Panc1 (cell line): ENCODE data around the gene DCN. TPM values are rescaled to one million over a fixed set of nuclear protein-coding genes. Genes with fewer than 3 reads are reported as not detected.

Source experiments
- ATAC-seq: fragments of 200-7000 bp; cut with Tn5 transposase; 2 replicates; pipeline ENCODE4 v1.9.1; 2020; ENCODE audit warnings: mild to moderate bottlenecking, moderate library complexity
- BruUV-seq: library from RNA; stranded (reverse); fragments of 400-500 nt; replicated peaks from 2 replicates; lab custom pipeline; 2021; lab: Mats Ljungman, UMichigan
- CTCF ChIA-PET: fragments of 300-600 bp; sonication (Branson Sonifier 250); formaldehyde crosslinking; loops from one replicate; lab custom pipeline; 2022; ENCODE audit warnings: antibody characterized with exemption; lab: Charles Lee
- POLR2A ChIA-PET: fragments of 300-600 bp; sonication (Branson Sonifier 250); formaldehyde crosslinking; loops from one replicate; lab custom pipeline; 2022; ENCODE audit warnings: antibody characterized with exemption; lab: Charles Lee
- DNase-seq: peaks from one replicate; pipeline ENCODE4 v3.0.0-alpha.2; 2010; ENCODE audit warnings: low read depth, low spot score
- H3K27ac ChIP-seq: 2 replicates; pipeline ENCODE4 v1.5.1; 2011; ENCODE audit warnings: mild to moderate bottlenecking, low read length, inconsistent platforms
- H3K27me3 ChIP-seq: fragments of 200-500 bp; sonication (Bioruptor generic); 2 replicates; pipeline ENCODE4 v1.6.0; 2014; ENCODE audit warnings: low read length, inconsistent platforms; ENCODE audit not compliant: control insufficient read depth, insufficient read depth
- H3K36me3 ChIP-seq: fragments of 200-500 bp; sonication (Bioruptor generic); 2 replicates; pipeline ENCODE4 v1.5.1; 2014; ENCODE audit warnings: inconsistent platforms, mild to moderate bottlenecking, low read length, moderate library complexity; ENCODE audit not compliant: control insufficient read depth, insufficient read depth
- H3K4me1 ChIP-seq: 2 replicates; pipeline ENCODE4 v1.5.1; 2011; ENCODE audit warnings: inconsistent platforms, mild to moderate bottlenecking, low read length, moderate library complexity; ENCODE audit not compliant: control insufficient read depth, insufficient read depth
- H3K4me3 ChIP-seq, 2 experiments: 2 replicates each; pipeline ENCODE4 v1.5.1; 2011 to 2012; ENCODE audit warnings: low read depth in 2 of 2, low read length in 2 of 2, mild to moderate bottlenecking in 2 of 2, inconsistent platforms in 1 of 2, moderate library complexity in 1 of 2
- H3K9me3 ChIP-seq: fragments of 200-500 bp; sonication (Bioruptor generic); 2 replicates; pipeline ENCODE4 v1.5.1; 2014; ENCODE audit warnings: low read depth, mild to moderate bottlenecking, inconsistent platforms, low read length, moderate library complexity; ENCODE audit not compliant: control insufficient read depth, insufficient read depth
- POLR2AphosphoS5 ChIP-seq: IDR thresholded peaks from 2 replicates; pipeline ENCODE4 v1.6.1; 2012; ENCODE audit warnings: mild to moderate bottlenecking, low read depth, low read length, moderate library complexity
- SIN3A ChIP-seq: IDR thresholded peaks from 2 replicates; pipeline ENCODE4 v1.6.1; 2012; ENCODE audit warnings: low read depth, mild to moderate bottlenecking, low read length, moderate library complexity, borderline replicate concordance; ENCODE audit not compliant: insufficient read depth
- TCF7L2 ChIP-seq: IDR thresholded peaks from 2 replicates; pipeline ENCODE4 v1.6.1; 2011; ENCODE audit warnings: mild to moderate bottlenecking, low read depth, low read length, inconsistent platforms
- in situ Hi-C: cut with HindIII; loops from 2 replicates; pipeline ENCODE4 v1.10.0; 2016; ENCODE audit warnings: low sequenced_read_pairs, low pct_unique_long_range_greater_than_20kb
- intact Hi-C: fragments of 100-400 bp; cut with micrococcal nuclease; formaldehyde crosslinking; loops from one replicate; pipeline ENCODE4 v1.10.0; 2022; ENCODE audit not compliant: unreplicated experiment
- total RNA-seq: library from RNA; stranded (reverse); gene quantifications from one replicate; pipeline ENCODE4 v1.2.1, GENCODE V29; 2021; ENCODE audit not compliant: unreplicated experiment
- TF ChIP-seq, protein P1 (sequence below), 2 experiments: IDR thresholded peaks; 2 replicates each; pipeline ENCODE4 v1.6.1; 2011 to 2012; ENCODE audit warnings: low read depth in 2 of 2, control low read depth in 1 of 2, low read length in 1 of 2, mild to moderate bottlenecking in 1 of 2, moderate library complexity in 1 of 2; ENCODE audit not compliant: insufficient read depth in 1 of 2
- TF ChIP-seq, protein P2 (sequence below): fragments of 450-650 bp; IDR thresholded peaks from 2 replicates; pipeline ENCODE4 v1.5.1; 2017; ENCODE audit warnings: mild to moderate bottlenecking

DCN gene
- total RNA-seq, 1 experiment from 2014 or later, result 1.9 TPM

DNA sequence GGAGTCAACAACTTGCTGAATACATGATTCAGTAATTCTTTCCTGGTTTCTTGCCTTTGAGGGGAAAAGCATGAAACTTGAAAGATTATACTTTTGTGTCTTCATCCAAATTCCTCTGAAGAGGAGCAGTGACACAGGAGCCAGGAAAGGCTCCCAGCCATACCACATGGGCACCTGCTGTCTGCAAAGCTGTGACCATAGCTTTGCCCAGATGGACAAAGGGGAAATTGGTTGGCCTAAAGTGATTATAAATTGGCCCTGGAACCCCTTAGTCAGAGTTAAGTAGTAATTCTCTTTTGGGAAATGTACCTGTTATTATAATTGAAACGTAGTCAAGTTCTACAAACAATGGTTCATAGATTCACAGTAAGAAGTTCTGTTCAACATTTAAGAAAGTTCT is 44.3 kb upstream of the DCN start:
- ChIA-PET CTCF (no interaction called here), POLR2A (no interaction called here)
- no peaks in the 10 kb centered on the region for H3K36me3 ChIP-seq

DNA sequence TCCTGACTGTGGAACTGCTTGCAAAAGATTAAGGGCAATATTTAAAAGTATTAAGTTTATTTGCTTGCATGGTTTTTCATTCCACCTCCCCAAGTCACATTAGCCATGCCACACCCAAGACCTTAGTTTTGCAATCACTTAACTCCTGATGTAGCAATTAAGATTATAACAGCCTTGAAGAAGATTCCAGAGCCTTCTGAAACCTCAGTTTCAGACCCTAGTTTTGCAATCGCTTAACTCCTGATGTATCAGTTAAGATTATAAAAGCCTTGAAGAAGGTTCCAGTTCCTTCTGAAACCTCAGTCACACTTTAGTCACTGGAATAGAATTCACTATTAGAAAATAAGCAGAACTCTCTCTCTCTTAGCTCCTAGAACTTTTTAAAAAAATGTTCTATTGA is 42.7 kb upstream of the DCN start:
- BruUV-seq, result no TSS peak
- no peak overlapping the region for H3K4me3 ChIP-seq
- no peaks in the 10 kb centered on the region for H3K27me3 ChIP-seq
- H3K9me3 ChIP-seq, result peaks cover 4% of the 10 kb centered on the region; the same call in 1 of the 2 replicates
- no peaks in the 10 kb centered on the region for H3K4me1 ChIP-seq
- intact Hi-C loops (no loop called here), in situ Hi-C loops (no loop called here)
- TF ChIP-seq TCF7L2, result no peak
- TF ChIP-seq, protein P1, sequence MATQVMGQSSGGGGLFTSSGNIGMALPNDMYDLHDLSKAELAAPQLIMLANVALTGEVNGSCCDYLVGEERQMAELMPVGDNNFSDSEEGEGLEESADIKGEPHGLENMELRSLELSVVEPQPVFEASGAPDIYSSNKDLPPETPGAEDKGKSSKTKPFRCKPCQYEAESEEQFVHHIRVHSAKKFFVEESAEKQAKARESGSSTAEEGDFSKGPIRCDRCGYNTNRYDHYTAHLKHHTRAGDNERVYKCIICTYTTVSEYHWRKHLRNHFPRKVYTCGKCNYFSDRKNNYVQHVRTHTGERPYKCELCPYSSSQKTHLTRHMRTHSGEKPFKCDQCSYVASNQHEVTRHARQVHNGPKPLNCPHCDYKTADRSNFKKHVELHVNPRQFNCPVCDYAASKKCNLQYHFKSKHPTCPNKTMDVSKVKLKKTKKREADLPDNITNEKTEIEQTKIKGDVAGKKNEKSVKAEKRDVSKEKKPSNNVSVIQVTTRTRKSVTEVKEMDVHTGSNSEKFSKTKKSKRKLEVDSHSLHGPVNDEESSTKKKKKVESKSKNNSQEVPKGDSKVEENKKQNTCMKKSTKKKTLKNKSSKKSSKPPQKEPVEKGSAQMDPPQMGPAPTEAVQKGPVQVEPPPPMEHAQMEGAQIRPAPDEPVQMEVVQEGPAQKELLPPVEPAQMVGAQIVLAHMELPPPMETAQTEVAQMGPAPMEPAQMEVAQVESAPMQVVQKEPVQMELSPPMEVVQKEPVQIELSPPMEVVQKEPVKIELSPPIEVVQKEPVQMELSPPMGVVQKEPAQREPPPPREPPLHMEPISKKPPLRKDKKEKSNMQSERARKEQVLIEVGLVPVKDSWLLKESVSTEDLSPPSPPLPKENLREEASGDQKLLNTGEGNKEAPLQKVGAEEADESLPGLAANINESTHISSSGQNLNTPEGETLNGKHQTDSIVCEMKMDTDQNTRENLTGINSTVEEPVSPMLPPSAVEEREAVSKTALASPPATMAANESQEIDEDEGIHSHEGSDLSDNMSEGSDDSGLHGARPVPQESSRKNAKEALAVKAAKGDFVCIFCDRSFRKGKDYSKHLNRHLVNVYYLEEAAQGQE (IDR thresholded peaks at IDR 0.05; ENCODE audit: insufficient read depth in 1 of 2, low read depth in 2 of 2, low read length in 1 of 2), result no peak
- TF ChIP-seq, protein P2, sequence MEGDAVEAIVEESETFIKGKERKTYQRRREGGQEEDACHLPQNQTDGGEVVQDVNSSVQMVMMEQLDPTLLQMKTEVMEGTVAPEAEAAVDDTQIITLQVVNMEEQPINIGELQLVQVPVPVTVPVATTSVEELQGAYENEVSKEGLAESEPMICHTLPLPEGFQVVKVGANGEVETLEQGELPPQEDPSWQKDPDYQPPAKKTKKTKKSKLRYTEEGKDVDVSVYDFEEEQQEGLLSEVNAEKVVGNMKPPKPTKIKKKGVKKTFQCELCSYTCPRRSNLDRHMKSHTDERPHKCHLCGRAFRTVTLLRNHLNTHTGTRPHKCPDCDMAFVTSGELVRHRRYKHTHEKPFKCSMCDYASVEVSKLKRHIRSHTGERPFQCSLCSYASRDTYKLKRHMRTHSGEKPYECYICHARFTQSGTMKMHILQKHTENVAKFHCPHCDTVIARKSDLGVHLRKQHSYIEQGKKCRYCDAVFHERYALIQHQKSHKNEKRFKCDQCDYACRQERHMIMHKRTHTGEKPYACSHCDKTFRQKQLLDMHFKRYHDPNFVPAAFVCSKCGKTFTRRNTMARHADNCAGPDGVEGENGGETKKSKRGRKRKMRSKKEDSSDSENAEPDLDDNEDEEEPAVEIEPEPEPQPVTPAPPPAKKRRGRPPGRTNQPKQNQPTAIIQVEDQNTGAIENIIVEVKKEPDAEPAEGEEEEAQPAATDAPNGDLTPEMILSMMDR, result no peak
- TF ChIP-seq POLR2AphosphoS5, result no peak
- TF ChIP-seq SIN3A, result no peak
- ChIA-PET CTCF (no interaction called here), POLR2A (no interaction called here)
- no peak overlapping the region for H3K27ac ChIP-seq
- no peak for ATAC-seq
- H3K36me3 ChIP-seq, result no peaks in the 10 kb centered on the region
- no peak for DNase-seq

More for the DNA sequence above, 44.3 kb upstream of the DCN start:
- no TSS peak for BruUV-seq
- intact Hi-C loops (no loop called here), in situ Hi-C loops (no loop called here)
- Histone ChIP-seq H3K4me1 (no peaks in the 10 kb centered on the region), H3K9me3 (0 out of 2 replicates have a peak, but pooled peaks cover 4% of the 10 kb centered on the region), H3K27ac (no peak overlapping the region), H3K4me3 (no peak overlapping the region), H3K27me3 (no peaks in the 10 kb centered on the region)
- no peak for TF ChIP-seq SIN3A
- TF ChIP-seq, protein P2, result no peak
- DNase-seq (no peak), ATAC-seq (no peak)
